Omental fat pad (tissue), 4 donors: Measurements from ENCODE around the gene SLFN12L. TPM values are rescaled to one million over a fixed set of nuclear protein-coding genes. Genes with fewer than 3 reads are reported as not detected.

ENCODE experiments used
- ATAC-seq: fragments of 150-250 bp; one replicate; pipeline ENCODE4 v1.9.1; 2016; ENCODE audit warnings: mild to moderate bottlenecking, moderate library complexity; ENCODE audit not compliant: low FRiP score
- DNase-seq: peaks from one replicate; pipeline ENCODE4 v3.0.0-alpha.2; 2019; ENCODE audit warnings: low spot score
- total RNA-seq, 4 donors: library from RNA; depleted of rRNA; stranded (reverse); fragments of >200 nt; gene quantifications; one replicate each; pipeline ENCODE4 v1.1.0, GENCODE V29; 2016
- TF ChIP-seq, protein P1 (sequence below), 3 donors: fragments of 450-650 bp; IDR thresholded peaks; one replicate each; pipeline ENCODE4 v1.5.1; 2016 to 2017; ENCODE audit warnings: antibody characterized with exemption in 3 of 3, mild to moderate bottlenecking in 3 of 3, moderate library complexity in 2 of 3

The SLFN12L gene
- total RNA-seq, 4 donors from 2014 or later, result 2.3 to 31.2 (median 4.7) TPM

DNA sequence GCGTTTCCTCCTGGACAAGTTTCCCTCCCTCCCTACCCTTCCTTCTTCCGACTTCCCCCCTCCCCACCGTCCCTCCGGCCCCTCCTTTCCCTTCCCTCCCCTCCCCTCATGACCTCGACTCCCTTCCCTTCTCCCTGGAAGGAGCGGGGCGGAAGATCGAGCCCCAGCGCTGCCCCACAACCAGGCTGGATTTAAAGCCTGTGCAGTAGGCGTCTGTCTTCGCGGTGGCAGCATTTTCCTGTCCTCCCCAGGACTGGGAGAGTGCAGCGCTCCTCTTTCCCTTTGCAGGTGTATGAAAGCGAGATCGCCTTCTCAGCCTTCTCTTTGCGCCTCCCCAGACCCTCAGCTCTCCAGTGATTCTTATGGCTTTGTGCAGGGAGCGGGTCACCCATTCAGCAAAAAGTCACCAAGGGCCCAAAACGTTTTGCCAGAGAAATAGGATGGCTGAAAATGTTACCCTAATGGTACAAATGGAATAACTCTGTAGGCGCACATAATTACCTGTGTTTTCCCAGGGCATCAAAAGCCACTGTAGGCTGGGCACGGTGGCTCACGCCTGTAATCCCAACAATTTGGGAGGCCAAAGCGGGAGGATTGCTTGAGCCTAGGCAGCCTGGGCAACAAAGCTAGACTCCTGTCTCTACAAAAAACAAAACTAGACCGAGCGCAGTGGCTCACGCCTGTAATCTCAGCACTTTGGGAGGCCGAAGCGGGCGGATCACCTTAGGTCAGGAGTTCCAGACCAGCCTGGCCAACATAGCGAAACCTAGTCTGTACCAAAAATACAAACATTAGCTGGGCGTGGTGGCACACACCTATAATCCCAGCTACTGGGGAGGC lies 40.8 kb downstream of the SLFN12L start:
- TF ChIP-seq, protein P1, sequence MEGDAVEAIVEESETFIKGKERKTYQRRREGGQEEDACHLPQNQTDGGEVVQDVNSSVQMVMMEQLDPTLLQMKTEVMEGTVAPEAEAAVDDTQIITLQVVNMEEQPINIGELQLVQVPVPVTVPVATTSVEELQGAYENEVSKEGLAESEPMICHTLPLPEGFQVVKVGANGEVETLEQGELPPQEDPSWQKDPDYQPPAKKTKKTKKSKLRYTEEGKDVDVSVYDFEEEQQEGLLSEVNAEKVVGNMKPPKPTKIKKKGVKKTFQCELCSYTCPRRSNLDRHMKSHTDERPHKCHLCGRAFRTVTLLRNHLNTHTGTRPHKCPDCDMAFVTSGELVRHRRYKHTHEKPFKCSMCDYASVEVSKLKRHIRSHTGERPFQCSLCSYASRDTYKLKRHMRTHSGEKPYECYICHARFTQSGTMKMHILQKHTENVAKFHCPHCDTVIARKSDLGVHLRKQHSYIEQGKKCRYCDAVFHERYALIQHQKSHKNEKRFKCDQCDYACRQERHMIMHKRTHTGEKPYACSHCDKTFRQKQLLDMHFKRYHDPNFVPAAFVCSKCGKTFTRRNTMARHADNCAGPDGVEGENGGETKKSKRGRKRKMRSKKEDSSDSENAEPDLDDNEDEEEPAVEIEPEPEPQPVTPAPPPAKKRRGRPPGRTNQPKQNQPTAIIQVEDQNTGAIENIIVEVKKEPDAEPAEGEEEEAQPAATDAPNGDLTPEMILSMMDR (IDR thresholded peaks at IDR 0.05), result no peak
- no peak for ATAC-seq
- DNase-seq, result no peak

- ATAC-seq, result no peak
- TF ChIP-seq, protein P1 (IDR thresholded peaks at IDR 0.05), result no peak
- DNase-seq, result no peak
Measured at GRCh38 chr17:35493040-35493439, 44.4 kb downstream of the SLFN12L start.

GRCh38 chr17:35491417-35491816 lies 46.1 kb downstream of the SLFN12L start:
- DNase-seq (no peak), ATAC-seq (no peak)
- TF ChIP-seq, protein P1 (IDR thresholded peaks at IDR 0.05), result no peak

DNA sequence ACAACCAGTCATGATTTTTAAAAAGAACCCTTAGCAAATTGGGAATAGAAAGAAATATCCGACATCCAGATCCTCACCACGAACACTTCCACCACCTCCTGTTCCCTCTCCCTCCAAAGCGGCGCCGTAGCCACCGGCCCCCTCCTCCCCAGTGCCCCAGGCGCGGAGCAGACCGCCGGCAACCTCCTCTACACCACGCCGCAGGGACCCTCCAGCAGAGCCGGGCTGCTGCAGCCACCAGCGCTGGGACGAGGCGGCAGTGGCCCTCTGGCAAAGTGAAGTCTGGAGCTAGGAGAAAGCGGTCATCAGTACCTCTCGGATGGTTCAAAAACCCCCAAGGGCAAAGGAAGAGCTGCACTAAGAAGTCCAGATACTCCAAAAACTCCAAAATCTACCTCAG lies 47.5 kb downstream of the SLFN12L start:
- DNase-seq, result no peak
- ATAC-seq, result no peak
- TF ChIP-seq, protein P1 (IDR thresholded peaks at IDR 0.05), result no peak

- TF ChIP-seq, protein P1 (IDR thresholded peaks at IDR 0.05), result no peak
- ATAC-seq, result no peak
- DNase-seq, result no peak
Measured at GRCh38 chr17:35488991-35489390, 48.5 kb downstream of the SLFN12L start.

DNA sequence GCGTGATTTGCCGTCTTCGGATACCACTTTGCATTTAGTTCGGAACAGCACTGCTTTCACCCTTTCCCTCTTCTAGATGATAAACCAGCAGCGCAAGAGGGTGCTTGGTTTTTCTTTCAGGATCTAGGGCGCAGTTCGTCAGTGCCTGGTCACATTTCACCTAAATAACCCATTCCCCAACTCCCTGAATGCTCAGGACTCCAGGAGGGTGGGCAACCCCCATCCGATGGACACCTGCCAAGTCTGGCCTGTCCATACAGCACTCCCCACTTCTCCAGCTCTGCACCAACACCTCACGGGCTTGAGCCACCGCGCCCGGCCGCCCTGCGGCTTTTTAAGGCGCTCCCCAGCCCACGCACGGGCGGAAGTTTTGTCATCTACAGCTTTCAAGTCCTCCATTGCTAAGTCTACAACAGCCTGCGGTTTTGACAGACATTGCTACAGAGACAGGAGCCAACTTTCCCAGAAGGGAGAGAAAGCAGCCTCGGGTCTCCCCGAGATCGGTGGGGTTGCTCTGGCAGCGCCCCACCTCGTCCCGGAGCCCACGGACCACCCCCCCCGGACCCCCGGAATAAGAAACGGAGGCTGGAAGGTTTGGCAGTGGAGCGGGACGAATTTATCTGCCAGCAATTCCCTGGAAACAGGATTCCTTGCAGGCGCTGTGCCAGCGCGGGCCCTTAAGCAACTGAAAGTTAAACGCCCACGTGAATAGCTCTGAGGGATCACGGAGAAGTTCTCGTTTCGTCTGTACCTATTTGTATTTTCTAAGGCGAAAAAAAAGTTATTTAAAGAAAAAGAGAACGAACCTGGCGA lies 50.4 kb downstream of the SLFN12L start:
- ATAC-seq (peak; percentile 64), DNase-seq (peak; percentile 35)
- TF ChIP-seq, protein P1 (IDR thresholded peaks at IDR 0.05), result no peak
